NCI-H2196 (cell line): ENCODE data around the gene SYT2.
"Not testable (repeated sequence)": the region's sequence is repeated elsewhere in the genome, so short reads cannot be mapped to it uniquely, and the experiment has no call there.

Experiments
- DNase-seq: peaks from one replicate; lab custom pipeline; 2025; ENCODE audit not compliant: unreplicated experiment; lab: John Stamatoyannopoulos, UW

SYT2 gene

DNA sequence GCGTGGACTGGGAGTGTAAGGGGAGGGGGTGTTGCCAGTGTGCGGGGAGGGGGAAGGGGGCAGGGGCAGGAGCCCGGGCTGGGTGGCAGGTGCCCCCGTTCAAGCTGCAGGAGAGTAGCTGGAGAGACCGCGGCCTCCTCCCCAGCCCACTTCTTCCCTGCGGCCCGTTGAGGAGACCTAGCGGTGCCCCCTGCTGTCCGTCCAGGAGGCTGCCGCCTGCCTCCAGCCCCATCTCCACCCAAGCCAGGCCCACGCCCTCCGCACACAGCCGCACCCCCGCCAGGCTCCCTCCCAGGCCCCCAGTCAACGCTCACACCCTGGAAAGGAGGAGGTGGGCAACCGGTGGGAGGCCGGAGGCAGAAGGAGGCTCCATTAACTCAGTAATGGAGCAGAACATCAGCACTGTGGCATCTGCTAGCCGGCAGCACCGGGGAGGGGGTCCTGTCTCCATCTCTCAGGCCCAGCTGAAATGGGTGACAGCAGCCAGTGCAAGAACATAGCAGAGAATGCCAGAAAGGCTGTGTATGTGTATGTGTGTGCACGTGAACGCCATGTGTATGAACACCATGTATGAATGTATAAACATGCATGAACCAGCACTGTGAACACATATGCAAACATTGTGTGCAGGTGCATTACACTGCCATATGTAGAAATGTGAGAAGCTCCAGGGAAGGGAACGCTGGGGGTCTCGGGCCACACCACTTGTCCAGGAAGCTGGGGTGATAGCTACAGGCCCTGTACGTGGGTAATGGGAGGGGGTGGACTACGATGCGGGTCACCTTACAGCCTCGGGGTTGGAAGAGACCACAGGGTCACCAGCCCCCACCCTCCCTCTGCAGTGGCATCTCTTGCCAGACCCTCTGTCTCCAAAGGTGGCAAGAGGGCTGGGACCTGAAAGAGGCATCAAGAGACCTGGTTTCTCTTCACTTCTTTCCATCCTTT is 84.6 kb downstream of the SYT2 start:
- DNase-seq, result peak; percentile 43

DNA sequence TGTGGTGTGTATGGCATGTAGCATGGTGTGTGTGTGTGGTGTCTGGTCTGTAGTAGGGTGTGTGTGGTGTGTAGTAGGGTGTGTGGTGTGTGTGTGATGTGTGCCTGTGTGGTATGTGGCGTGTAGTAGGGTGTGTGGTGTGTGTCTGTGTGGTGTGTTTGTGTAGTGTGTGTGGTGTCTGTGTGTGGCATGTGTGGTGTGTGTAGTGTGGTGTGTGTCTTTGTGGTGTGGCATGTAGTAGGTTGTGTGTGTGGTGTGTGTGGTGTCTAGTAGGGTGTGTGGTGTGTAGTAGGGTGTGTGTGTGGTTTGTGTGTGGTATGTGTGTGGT is 85.5 kb downstream of the SYT2 start:
- DNase-seq, result no peak

- no peak for DNase-seq
Measured at GRCh38 chr1:202624088-202624780, 86.0 kb downstream of the SYT2 start.

GRCh38 chr1:202623476-202623875 is 86.8 kb downstream of the SYT2 start:
- DNase-seq, result not testable (repeated sequence)

GRCh38 chr1:202623075-202623474 is 87.2 kb downstream of the SYT2 start:
- DNase-seq, result no peak

- no peak for DNase-seq
Measured at GRCh38 chr1:202622388-202622787, 87.9 kb downstream of the SYT2 start.

DNA sequence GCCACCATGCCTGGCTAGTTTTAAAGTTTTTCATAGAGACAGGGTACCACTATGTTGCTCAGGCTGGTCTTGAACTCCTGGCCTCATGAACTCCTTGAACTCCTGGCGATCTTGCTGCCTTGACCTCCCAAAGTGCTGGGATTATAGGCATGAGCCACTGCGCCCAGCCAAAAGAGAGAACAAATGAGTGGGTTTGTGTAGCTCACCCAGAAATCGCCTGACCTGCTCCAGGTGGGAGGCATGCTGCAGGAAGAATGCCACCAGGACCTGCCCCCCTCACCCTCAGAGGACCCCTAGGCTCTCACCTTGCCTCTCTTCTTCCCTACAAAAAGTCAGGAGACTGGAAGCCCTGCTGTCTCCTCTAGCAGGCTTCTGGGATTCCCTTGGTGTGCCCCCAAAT is 88.8 kb downstream of the SYT2 start:
- DNase-seq, result no peak

DNA sequence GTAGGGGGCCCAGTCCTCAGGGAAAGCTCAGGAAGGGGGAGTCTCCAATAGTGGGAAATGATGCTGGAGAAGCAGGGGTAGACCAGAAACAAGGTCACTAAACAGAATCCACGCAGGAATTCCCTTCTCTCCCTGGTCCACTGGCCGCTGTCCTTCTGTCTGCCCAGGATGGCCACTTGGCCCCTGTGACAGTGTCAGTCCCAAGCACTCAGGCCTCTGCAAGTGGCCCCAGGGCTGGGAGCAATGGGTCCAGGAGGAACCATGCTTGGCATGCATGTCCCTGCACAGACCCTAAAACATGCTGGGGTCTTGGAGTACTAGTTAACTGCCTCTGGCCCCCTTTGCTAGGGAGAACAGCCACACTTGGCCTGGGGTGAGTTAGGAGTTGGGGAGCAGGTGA is 90.2 kb downstream of the SYT2 start:
- DNase-seq, result not testable (repeated sequence)

DNA sequence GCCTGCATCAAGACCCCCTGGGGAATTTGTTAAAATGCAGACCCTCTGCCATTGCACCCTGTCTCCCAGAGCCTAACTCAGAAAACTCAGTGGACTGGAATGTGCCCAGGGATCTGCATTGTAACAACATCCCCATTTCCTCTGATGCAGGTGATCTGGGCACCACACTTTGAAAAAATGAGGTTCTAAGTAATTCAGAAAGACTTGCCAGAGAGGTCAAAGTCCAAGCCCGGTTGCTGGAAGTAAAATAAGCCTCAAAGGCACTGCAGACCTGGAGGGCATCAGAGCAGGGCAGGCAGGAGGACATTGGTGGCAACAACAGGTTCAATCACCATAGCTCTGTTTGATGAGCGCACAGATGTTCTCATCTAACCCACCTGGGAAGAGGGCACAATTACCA is 90.7 kb downstream of the SYT2 start:
- DNase-seq, result no peak

DNA sequence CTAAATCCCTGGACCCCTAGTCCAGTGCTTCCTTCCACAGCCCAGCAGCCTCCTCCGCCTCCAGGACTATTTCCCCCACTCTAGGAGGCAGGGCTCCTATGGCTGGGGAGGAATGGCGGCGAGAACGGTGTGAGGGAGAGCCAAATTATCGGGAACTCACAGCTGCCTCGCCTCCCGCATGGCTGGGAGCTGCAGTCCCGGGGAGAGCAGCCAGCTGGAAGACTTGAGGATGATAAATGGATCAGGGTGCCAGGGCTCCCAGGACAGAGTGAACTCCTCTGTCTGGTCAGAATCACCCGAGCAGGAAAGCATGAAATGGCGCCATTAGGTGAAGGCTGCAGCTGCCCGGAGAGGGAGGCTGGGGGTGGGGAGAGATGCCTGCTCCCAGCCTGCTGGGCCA is 91.2 kb downstream of the SYT2 start:
- DNase-seq, result not testable (repeated sequence)

GRCh38 chr1:202616355-202616915 is 93.8 kb downstream of the SYT2 start:
- no peak for DNase-seq

DNA sequence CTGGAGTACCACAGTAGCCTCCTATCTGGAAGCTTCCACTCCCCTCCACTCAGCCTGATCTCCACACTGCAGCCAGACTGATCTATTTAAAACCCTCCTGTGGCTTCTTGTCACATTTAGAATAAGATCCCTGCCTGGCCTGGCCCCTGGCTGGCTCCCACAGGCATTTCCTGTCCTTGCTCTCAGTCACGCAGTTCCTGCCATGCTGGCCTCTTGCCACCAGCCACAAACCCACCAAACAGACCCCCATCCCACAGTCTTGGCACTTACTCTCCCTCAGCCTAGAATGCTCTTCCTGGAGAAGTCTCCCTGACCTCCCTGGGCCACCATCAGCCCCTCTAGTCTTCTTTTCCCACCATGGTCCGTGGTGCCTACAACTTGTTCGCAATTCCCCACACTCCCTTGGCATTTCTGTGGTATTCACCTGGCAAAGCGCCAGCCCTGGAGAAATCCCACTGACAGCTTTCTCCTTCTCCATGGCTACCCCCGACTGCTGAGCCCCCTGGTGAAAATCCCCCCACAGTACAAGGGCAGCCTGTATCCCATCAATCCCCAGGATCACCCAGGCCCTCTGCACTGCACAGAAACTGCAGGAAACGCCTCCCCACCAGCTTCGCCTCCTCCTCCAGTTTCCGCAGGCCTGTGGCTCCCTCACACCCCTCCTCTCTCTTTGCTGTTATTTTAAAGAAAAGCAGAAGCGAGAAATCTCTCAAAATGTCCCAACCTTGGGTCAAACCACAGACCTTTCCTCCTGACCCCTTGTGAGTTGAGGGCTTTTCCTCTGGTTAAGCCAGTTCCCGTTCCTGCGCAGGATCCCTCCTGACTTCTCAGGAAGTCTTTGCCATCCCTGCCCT is 94.5 kb downstream of the SYT2 start:
- no peak for DNase-seq

DNA sequence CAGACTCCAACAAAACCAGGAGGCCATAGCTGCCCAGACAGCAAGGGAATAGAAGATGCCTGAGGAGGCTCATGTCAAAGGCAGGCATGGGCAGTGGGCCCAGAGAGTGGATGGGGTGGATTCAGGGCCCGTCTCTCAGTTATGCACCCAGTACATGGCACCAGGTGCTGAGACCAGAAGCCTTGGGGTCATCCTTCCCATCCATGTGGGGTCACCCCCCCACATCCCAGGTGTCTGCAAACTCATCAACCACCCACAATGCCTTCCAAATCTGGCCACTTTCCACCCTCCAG is 95.1 kb downstream of the SYT2 start:
- DNase-seq, result not testable (repeated sequence)

DNA sequence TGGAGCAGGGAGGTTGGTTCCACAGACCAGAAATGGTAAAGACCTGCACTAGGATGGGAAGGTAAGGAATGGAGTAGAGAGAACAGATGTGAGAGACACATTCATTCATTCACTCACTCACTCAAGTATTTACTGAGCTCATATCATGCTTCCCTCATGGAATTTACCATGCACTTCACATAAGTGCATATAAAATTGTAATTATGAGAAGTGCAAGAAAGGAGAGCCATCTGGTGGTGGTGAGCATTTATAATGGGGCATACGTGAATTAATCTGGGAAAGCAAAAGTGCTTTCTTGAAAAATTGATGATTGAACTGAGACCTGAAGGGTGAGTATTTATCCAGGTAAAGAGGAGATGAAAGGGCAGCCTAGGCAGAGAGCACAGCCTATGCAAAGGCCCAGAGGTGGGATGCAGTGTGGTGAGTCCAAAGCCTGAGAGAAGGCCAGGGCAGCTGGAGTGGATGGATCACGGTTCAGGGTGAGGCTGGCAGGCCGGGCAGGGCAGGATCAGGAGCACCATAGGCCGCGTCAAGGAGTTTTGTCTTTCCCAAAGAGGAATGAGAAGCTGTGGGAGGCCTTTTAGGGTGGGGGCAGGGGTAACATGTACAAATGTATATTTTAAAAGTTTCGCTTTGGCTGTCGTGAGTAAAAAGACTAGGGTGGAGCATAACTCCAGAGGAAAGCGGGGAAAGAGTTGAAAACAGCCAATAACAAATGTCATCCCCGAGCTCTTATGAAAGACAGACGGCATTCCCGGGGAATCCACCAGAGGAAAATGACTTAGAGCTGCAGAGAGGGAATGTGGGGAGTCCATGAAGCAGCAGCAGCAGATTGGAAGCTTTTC is 95.7 kb downstream of the SYT2 start:
- DNase-seq, result peak; percentile 10

- no peak for DNase-seq
Measured at GRCh38 chr1:202613571-202613970, 96.7 kb downstream of the SYT2 start.

DNA sequence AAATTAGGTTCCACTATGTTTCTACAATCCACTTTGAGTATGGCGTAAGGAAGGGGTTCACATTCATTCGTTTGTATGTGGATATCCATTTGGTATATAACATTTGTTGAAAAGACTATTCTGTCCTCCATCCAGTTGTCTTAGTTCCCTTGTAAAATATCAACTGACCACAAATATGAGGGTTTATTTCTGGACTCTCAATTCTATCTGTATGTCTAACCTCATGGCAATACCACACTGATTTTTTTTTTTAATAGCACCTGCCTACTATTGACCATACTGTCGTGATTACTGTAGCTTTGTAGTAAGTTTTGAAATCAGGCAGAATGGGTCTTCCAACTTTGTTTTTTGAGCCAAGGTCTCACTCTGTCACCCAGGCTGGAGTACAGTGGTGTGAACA is 98.2 kb downstream of the SYT2 start:
- not testable (repeated sequence) for DNase-seq

GRCh38 chr1:202605515-202605914 is 104.7 kb downstream of the SYT2 start:
- no peak for DNase-seq

DNA sequence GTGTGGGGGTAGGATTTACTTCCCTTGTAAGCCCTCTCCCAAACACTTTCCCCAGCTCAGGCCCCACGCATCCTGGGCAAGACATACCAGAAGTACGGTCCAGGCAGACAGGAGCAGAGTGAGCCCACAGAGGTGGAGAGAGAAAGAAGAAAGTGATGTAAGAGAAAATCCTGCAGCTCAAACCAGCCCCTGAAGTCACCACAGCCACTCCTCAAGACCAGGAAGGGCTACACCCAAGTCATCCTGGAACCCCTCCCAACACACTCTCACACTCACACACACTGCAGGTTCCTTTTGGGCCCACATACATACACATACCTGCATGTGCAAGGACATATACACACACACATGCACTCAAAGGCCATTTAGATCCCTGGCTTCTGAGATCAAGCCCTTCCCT is 106.8 kb downstream of the SYT2 start:
- no peak for DNase-seq

GRCh38 chr1:202600432-202601041 is 109.7 kb downstream of the SYT2 start:
- DNase-seq, result no peak
